CD8-positive, alpha-beta memory T cell (primary cell): ENCODE measurements around the gene RAB26. TPM values are rescaled to one million over a fixed set of nuclear protein-coding genes. Genes with fewer than 3 reads are reported as not detected.

Experiments
- CTCF ChIA-PET: fragments of 350-600 bp; sonication (Branson Sonifier 250); formaldehyde crosslinking; loops from one replicate; lab custom pipeline; 2021; ENCODE audit warnings: antibody characterized with exemption; lab: Charles Lee
- POLR2A ChIA-PET: fragments of 350-600 bp; sonication (Branson Sonifier 250); formaldehyde crosslinking; loops from one replicate; lab custom pipeline; 2021; ENCODE audit warnings: antibody characterized with exemption; lab: Charles Lee
- DNase-seq, 5 donors: peaks; one replicate each; pipeline versions ENCODE4 v3.0.0 to v3.0.0-alpha.2; 2020 to 2022; ENCODE audit warnings: mixed read lengths in 1 of 5
- H3K27ac ChIP-seq: one replicate; pipeline ENCODE4 v1.7.0; 2013; ENCODE audit warnings: low read depth, mild to moderate bottlenecking, low read length, moderate library complexity
- H3K27me3 ChIP-seq: 2 replicates; pipeline ENCODE4 v1.7.0; 2013; ENCODE audit warnings: low read length, mild to moderate bottlenecking; ENCODE audit not compliant: insufficient read depth, poor library complexity, severe bottlenecking
- H3K36me3 ChIP-seq: 2 replicates; pipeline ENCODE4 v1.7.0; 2013; ENCODE audit warnings: mild to moderate bottlenecking, low read length, moderate library complexity; ENCODE audit not compliant: insufficient read depth
- H3K4me1 ChIP-seq: 2 replicates; pipeline ENCODE4 v1.7.0; 2013; ENCODE audit warnings: mild to moderate bottlenecking, low read length, moderate library complexity; ENCODE audit not compliant: insufficient read depth
- H3K4me3 ChIP-seq: 2 replicates; pipeline ENCODE4 v1.7.0; 2013; ENCODE audit warnings: mild to moderate bottlenecking, low read length
- H3K9me3 ChIP-seq: 2 replicates; pipeline ENCODE4 v1.7.0; 2013; ENCODE audit warnings: mild to moderate bottlenecking, low read length
- H3K27ac Mint-ChIP-seq, 8 donors: one replicate each; pipeline ENCODE4 v1.8.0; 2020 to 2021; ENCODE audit warnings: mixed read lengths in 8 of 8, mild to moderate bottlenecking in 6 of 8, inconsistent platforms in 3 of 8, moderate library complexity in 3 of 8
- H3K27me3 Mint-ChIP-seq, 2 donors: one replicate each; pipeline ENCODE4 v1.8.0; 2020 to 2021; ENCODE audit warnings: mixed read lengths in 2 of 2, mild to moderate bottlenecking in 1 of 2, moderate library complexity in 1 of 2
- H3K36me3 Mint-ChIP-seq, 3 donors: one replicate each; pipeline ENCODE4 v1.8.0; 2020 to 2021; ENCODE audit warnings: mixed read lengths in 3 of 3, inconsistent platforms in 1 of 3, mild to moderate bottlenecking in 1 of 3
- H3K4me1 Mint-ChIP-seq, 3 donors: one replicate each; pipeline ENCODE4 v1.8.0; 2020 to 2021; ENCODE audit warnings: mixed read lengths in 3 of 3, inconsistent platforms in 1 of 3, mild to moderate bottlenecking in 1 of 3
- H3K4me3 Mint-ChIP-seq, 7 donors: one replicate each; pipeline ENCODE4 v1.8.0; 2020 to 2021; ENCODE audit warnings: mixed read lengths in 7 of 7, mild to moderate bottlenecking in 6 of 7, moderate library complexity in 4 of 7, inconsistent platforms in 2 of 7
- H3K9me3 Mint-ChIP-seq, 5 donors: one replicate each; pipeline ENCODE4 v1.8.0; 2020 to 2022; ENCODE audit warnings: mixed read lengths in 5 of 5, mild to moderate bottlenecking in 3 of 5, moderate library complexity in 2 of 5, inconsistent platforms in 1 of 5
- polyA plus RNA-seq: library from polyadenylated mRNA; unstranded; fragments of 300-500 nt; fragmentation: Illumina TruSeq; gene quantifications from one replicate; pipeline ENCODE4 v1.2.3, GENCODE V29; 2021
- total RNA-seq, 2 experiments: library from RNA; stranded (reverse); gene quantifications; one replicate each; pipeline ENCODE4 v1.2.3, GENCODE V29; 2021

Gene RAB26
- total and polyA plus RNA-seq, 3 experiments from 2014 or later: 0.20 to 0.75 (median 0.55) TPM

DNA sequence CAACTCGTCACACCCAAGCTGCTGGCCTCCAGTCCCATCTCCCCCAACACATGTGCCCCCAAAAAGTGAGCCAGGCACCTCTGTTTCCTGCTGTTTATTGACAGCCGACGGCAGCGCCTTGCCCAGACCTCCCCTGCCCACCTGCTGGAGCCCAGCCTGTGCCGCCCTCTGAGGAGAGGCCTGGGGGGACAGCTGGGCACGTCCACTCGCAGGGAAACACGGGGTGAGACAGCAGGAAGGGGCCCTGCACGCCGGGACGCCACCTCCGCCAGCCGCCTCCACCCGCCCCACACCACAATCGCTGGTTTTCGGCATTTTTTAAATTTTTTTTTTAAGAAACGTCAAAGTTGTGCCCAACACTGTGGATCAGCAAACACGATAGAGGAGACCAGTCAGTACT lies 28.7 kb downstream of the RAB26 start:
- no peak for DNase-seq
- Histone ChIP-seq H3K4me3 (no peak overlapping the region), H3K27me3 (no peaks in the 10 kb centered on the region), H3K36me3 (peaks cover 18% of the 10 kb centered on the region), H3K4me1 (no peaks in the 10 kb centered on the region), H3K27ac (no peak overlapping the region), H3K9me3 (no peaks in the 10 kb centered on the region)
- Mint-ChIP-seq H3K36me3 (peaks cover 0 to 37% (median 1%) of the 10 kb centered on the region in 3 donors), H3K4me1 (peaks cover under 1 to 5% (median 4%) of the 10 kb centered on the region in 3 donors), H3K4me3 (no peak overlapping the region), H3K27ac (no peak overlapping the region), H3K9me3 (no peaks in the 10 kb centered on the region), H3K27me3 (no peaks in the 10 kb centered on the region)
- CTCF ChIA-PET: interaction anchor here (0.7 kb wide), 1 partner anchor 18 kb away, joined by 3 read pairs; no protein-coding TSS in a partner anchor
- POLR2A ChIA-PET: no interaction called here

- H3K27ac Mint-ChIP-seq: no peak overlapping the region
- POLR2A ChIA-PET: no interaction called here
- Histone ChIP-seq H3K27me3 (no peaks in the 10 kb centered on the region), H3K36me3 (peaks cover 18% of the 10 kb centered on the region), H3K27ac (no peak overlapping the region), H3K4me3 (no peak overlapping the region), H3K9me3 (no peaks in the 10 kb centered on the region), H3K4me1 (no peaks in the 10 kb centered on the region)
- peaks cover 3 to 9% (median 7%) of the 10 kb centered on the region in 3 donors for H3K4me1 Mint-ChIP-seq
- H3K27me3 Mint-ChIP-seq: no peaks in the 10 kb centered on the region
- H3K4me3 Mint-ChIP-seq: no peak overlapping the region
- DNase-seq: no peak
- no peaks in the 10 kb centered on the region for H3K9me3 Mint-ChIP-seq
- CTCF ChIA-PET: interaction anchor here (0.7 kb wide), 1 partner anchor 18 kb away, joined by 3 read pairs; no protein-coding TSS in a partner anchor
- peaks cover 0 to 37% (median 1%) of the 10 kb centered on the region in 3 donors for H3K36me3 Mint-ChIP-seq
Measured at GRCh38 chr16:2177561-2177960, 29.1 kb downstream of the RAB26 start.

- Mint-ChIP-seq H3K4me3 (no peak overlapping the region), H3K9me3 (no peaks in the 10 kb centered on the region), H3K36me3 (peaks cover 0 to 33% (median 1%) of the 10 kb centered on the region in 3 donors), H3K4me1 (peaks cover 3 to 9% (median 7%) of the 10 kb centered on the region in 3 donors), H3K27ac (no peak overlapping the region), H3K27me3 (no peaks in the 10 kb centered on the region)
- no peaks in the 10 kb centered on the region for H3K9me3 ChIP-seq
- DNase-seq: peak in 4 of 5 donors; percentile 17 to 36 (median 28)
- H3K36me3 ChIP-seq: peaks cover 18% of the 10 kb centered on the region
- H3K27ac ChIP-seq: no peak overlapping the region
- CTCF ChIA-PET: no interaction called here
- H3K4me3 ChIP-seq: no peak overlapping the region
- no peaks in the 10 kb centered on the region for H3K4me1 ChIP-seq
- H3K27me3 ChIP-seq: no peaks in the 10 kb centered on the region
- POLR2A ChIA-PET: no interaction called here
Measured at GRCh38 chr16:2178321-2179106, 30.1 kb downstream of the RAB26 start.

GRCh38 chr16:2179107-2179501 lies 30.7 kb downstream of the RAB26 start:
- H3K9me3 Mint-ChIP-seq: no peaks in the 10 kb centered on the region
- H3K27me3 Mint-ChIP-seq: no peaks in the 10 kb centered on the region
- H3K36me3 Mint-ChIP-seq: peaks cover 0 to 29% (median 0%) of the 10 kb centered on the region in 3 donors
- Histone ChIP-seq H3K4me1 (no peaks in the 10 kb centered on the region), H3K27ac (no peak overlapping the region), H3K4me3 (no peak overlapping the region), H3K27me3 (no peaks in the 10 kb centered on the region), H3K36me3 (peaks cover 14% of the 10 kb centered on the region), H3K9me3 (no peaks in the 10 kb centered on the region)
- no peak overlapping the region for H3K4me3 Mint-ChIP-seq
- no peak for DNase-seq
- H3K27ac Mint-ChIP-seq: no peak overlapping the region
- POLR2A ChIA-PET: no interaction called here
- CTCF ChIA-PET: no interaction called here
- H3K4me1 Mint-ChIP-seq: peaks cover 3 to 9% (median 7%) of the 10 kb centered on the region in 3 donors

GRCh38 chr16:2179576-2179975 lies 31.2 kb downstream of the RAB26 start:
- Histone ChIP-seq H3K4me1 (no peaks in the 10 kb centered on the region), H3K4me3 (no peak overlapping the region), H3K27ac (no peak overlapping the region), H3K27me3 (no peaks in the 10 kb centered on the region), H3K9me3 (no peaks in the 10 kb centered on the region), H3K36me3 (peaks cover 9% of the 10 kb centered on the region)
- Mint-ChIP-seq H3K4me3 (no peak overlapping the region), H3K9me3 (no peaks in the 10 kb centered on the region), H3K27me3 (no peaks in the 10 kb centered on the region), H3K36me3 (peaks cover 0 to 25% (median 2%) of the 10 kb centered on the region in 3 donors), H3K4me1 (peaks cover 3 to 9% (median 7%) of the 10 kb centered on the region in 3 donors), H3K27ac (no peak overlapping the region)
- POLR2A ChIA-PET: no interaction called here
- CTCF ChIA-PET: no interaction called here
- DNase-seq: no peak

GRCh38 chr16:2180461-2180860 lies 32.0 kb downstream of the RAB26 start:
- H3K27me3 ChIP-seq: no peaks in the 10 kb centered on the region
- Mint-ChIP-seq H3K9me3 (no peaks in the 10 kb centered on the region), H3K27me3 (no peaks in the 10 kb centered on the region), H3K27ac (no peak overlapping the region), H3K4me3 (no peak overlapping the region), H3K36me3 (peaks cover 0 to 18% (median 2%) of the 10 kb centered on the region in 3 donors), H3K4me1 (peaks cover 3 to 9% (median 7%) of the 10 kb centered on the region in 3 donors)
- no peak overlapping the region for H3K4me3 ChIP-seq
- no peak overlapping the region for H3K27ac ChIP-seq
- H3K4me1 ChIP-seq: no peaks in the 10 kb centered on the region
- ChIA-PET CTCF (no interaction called here), POLR2A (no interaction called here)
- H3K36me3 ChIP-seq: peaks cover 7% of the 10 kb centered on the region
- H3K9me3 ChIP-seq: no peaks in the 10 kb centered on the region
- DNase-seq: no peak

GRCh38 chr16:2180962-2181923 lies 32.8 kb downstream of the RAB26 start:
- Histone ChIP-seq H3K9me3 (no peaks in the 10 kb centered on the region), H3K4me1 (no peaks in the 10 kb centered on the region), H3K27me3 (no peaks in the 10 kb centered on the region), H3K4me3 (no peak overlapping the region), H3K36me3 (no peaks in the 10 kb centered on the region), H3K27ac (no peak overlapping the region)
- no peaks in the 10 kb centered on the region for H3K9me3 Mint-ChIP-seq
- DNase-seq: no peak
- H3K4me3 Mint-ChIP-seq: no peak overlapping the region
- peaks cover 3 to 9% (median 7%) of the 10 kb centered on the region in 3 donors for H3K4me1 Mint-ChIP-seq
- no peaks in the 10 kb centered on the region for H3K27me3 Mint-ChIP-seq
- peak overlapping the region in 1 of 8 donors; percentile 52 for H3K27ac Mint-ChIP-seq
- ChIA-PET CTCF (no interaction called here), POLR2A (no interaction called here)
- H3K36me3 Mint-ChIP-seq: peaks cover 0 to 10% (median 2%) of the 10 kb centered on the region in 3 donors
